ENCODE data around the gene SLC36A2.

DNA sequence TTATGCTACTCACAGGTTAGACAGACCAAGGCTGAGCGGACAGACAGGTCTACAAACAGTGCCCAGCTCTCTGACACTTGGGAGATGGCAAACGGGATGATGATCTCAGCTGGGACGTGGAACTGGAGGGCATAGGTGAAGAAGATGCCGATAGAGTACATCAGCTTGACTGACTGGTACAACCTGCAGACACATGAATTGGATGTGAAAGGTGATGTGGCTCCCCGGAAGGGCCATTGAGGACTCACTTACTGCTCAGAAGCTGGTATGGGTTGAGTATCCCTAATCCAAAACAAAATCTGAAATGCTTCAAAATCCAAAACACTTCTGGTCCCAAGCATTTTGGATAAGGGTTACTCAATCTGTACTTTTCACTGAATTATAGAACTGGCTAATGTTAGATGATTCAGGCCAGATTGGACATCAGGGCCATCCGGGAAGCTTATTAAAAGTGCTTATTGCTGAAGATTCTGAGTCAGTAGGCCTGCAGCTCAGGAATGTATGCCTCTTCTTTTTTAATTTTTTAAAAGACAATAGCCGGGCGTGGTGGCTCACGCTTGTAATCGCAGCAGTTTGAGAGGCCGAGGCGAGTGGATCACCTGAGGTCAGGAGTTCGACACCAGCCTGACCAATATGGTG is 66.2 kb downstream of the SLC36A2 start:
- TF ChIP-seq EZH2 (optimal IDR thresholded peaks at IDR 0.05; ENCODE audit: low read depth, low read length) (no peak), EZH2phosphoT487 (IDR thresholded peaks at IDR 0.05; ENCODE audit: low read length) (no peak)
- TF ChIP-seq, protein P1, sequence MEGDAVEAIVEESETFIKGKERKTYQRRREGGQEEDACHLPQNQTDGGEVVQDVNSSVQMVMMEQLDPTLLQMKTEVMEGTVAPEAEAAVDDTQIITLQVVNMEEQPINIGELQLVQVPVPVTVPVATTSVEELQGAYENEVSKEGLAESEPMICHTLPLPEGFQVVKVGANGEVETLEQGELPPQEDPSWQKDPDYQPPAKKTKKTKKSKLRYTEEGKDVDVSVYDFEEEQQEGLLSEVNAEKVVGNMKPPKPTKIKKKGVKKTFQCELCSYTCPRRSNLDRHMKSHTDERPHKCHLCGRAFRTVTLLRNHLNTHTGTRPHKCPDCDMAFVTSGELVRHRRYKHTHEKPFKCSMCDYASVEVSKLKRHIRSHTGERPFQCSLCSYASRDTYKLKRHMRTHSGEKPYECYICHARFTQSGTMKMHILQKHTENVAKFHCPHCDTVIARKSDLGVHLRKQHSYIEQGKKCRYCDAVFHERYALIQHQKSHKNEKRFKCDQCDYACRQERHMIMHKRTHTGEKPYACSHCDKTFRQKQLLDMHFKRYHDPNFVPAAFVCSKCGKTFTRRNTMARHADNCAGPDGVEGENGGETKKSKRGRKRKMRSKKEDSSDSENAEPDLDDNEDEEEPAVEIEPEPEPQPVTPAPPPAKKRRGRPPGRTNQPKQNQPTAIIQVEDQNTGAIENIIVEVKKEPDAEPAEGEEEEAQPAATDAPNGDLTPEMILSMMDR (IDR thresholded peaks at IDR 0.05; ENCODE audit: low read length) = no peak

Measured in MM.1S (cell line).